Mesenteric fat pad (tissue), 1 donor: ENCODE results near the gene HSPA5. TPM values are rescaled to one million over a fixed set of nuclear protein-coding genes. Genes with fewer than 3 reads are reported as not detected.
"Not testable (repeated sequence)": the region's sequence is repeated elsewhere in the genome, so short reads cannot be mapped to it uniquely, and the experiment has no call there.

ENCODE experiments used
- DNase-seq: peaks from one replicate; pipeline ENCODE4 v3.0.0-alpha.2; 2020; ENCODE audit warnings: low spot score
- total RNA-seq: library from RNA; stranded (reverse); fragmentation: NEBNext Ultra II Directional; extraction: Animal tissue kit (Norgen Biotek cat#: 25700); gene quantifications from one replicate; pipeline ENCODE4 v1.2.1, GENCODE V29; 2021
- donor health status: DM: yes; HTN: yes; CAD: no.

The HSPA5 gene
- total RNA-seq, 1 donor from 2014 or later: 286 TPM

- DNase-seq: not testable (repeated sequence)
Observed at GRCh38 chr9:125194466-125194865, 46.7 kb downstream of the HSPA5 start.

- no peak for DNase-seq
Observed at GRCh38 chr9:125190361-125190801, 50.8 kb downstream of the HSPA5 start.

- peak; percentile 98 for DNase-seq
Observed at GRCh38 chr9:125189361-125190289, 51.5 kb downstream of the HSPA5 start, which contains the start of gene PPP6C. PPP6C (minus strand) TSS chr9:125189803; CDS start chr9:125189718, 85 bp downstream.

- DNase-seq: peak; percentile 90
Observed at GRCh38 chr9:125189011-125189360, 52.2 kb downstream of the HSPA5 start.

Other genes with a start within 250 kb of the HSPA5 start
- 6.4 TPM for gene SCAI, start 97.8 kb downstream of the HSPA5 start, total RNA-seq
- gene PPP6C, start 51.5 kb downstream of the HSPA5 start, total RNA-seq: 52.7 TPM
- 19.8 TPM for gene RABEPK, start 40.8 kb downstream of the HSPA5 start, total RNA-seq
- gene GAPVD1, start 20.5 kb upstream of the HSPA5 start, total RNA-seq: 66.8 TPM